GM13976 (cell line): ENCODE measurements around the gene CNOT4.
"Not testable (repeated sequence)": the region's sequence is repeated elsewhere in the genome, so short reads cannot be mapped to it uniquely, and the experiment has no call there.

ENCODE experiments used
- DNase-seq: peaks from one replicate; pipeline ENCODE4 v3.0.0; 2012; ENCODE audit warnings: low spot score
- CTCF ChIP-seq: IDR thresholded peaks from 2 replicates; pipeline ENCODE4 v1.5.1; 2012; ENCODE audit warnings: borderline replicate concordance, mild to moderate bottlenecking; ENCODE audit not compliant: insufficient read depth; ENCODE audit errors: extremely low read depth, missing control alignments, control extremely low read depth
- in situ Hi-C: fragments of 300-500 bp; cut with MboI; formaldehyde crosslinking; loops from one replicate; pipeline ENCODE4 v1.12.0; 2022; ENCODE audit warnings: low sequenced_read_pairs, mixed read lengths, inconsistent platforms; ENCODE audit not compliant: unreplicated experiment

The CNOT4 gene

GRCh38 chr7:135447748-135448147 is 62.2 kb downstream of the CNOT4 start:
- in situ Hi-C loops: no loop called here
- TF ChIP-seq CTCF: no peak
- no peak for DNase-seq

GRCh38 chr7:135445690-135446089 is 64.2 kb downstream of the CNOT4 start:
- in situ Hi-C loops: no loop called here
- no peak for DNase-seq
- no peak for TF ChIP-seq CTCF

GRCh38 chr7:135445266-135445665 is 64.6 kb downstream of the CNOT4 start:
- DNase-seq, in situ Hi-C loops: not testable (repeated sequence)

- in situ Hi-C loops: no loop called here
- no peak for TF ChIP-seq CTCF
- DNase-seq: peak; percentile 18
Observed at GRCh38 chr7:135441791-135442190, 68.1 kb downstream of the CNOT4 start.

- no peak for TF ChIP-seq CTCF
Observed at GRCh38 chr7:135434047-135434446, 75.9 kb downstream of the CNOT4 start.

GRCh38 chr7:135430626-135431025 is 79.3 kb downstream of the CNOT4 start:
- no peak for TF ChIP-seq CTCF
- no peak for DNase-seq
- in situ Hi-C loops: no loop called here

More at GRCh38 chr7:135434047-135434446, 75.9 kb downstream of the CNOT4 start:
- in situ Hi-C loops: no loop called here
- no peak for DNase-seq

- no peak for TF ChIP-seq CTCF
- no peak for DNase-seq
- in situ Hi-C loops: no loop called here
Observed at GRCh38 chr7:135428879-135429278, 81.0 kb downstream of the CNOT4 start.
